SK-N-MC (cell line): ENCODE measurements around the gene NAT9.

Experiments used
- EZH2 ChIP-seq: fragments of 200-600 bp; sonication (generic); IDR thresholded peaks from one replicate; pipeline ENCODE4 v1.6.1; 2017; ENCODE audit warnings: antibody characterized with exemption
- POLR2AphosphoS5 ChIP-seq: IDR thresholded peaks from 2 replicates; pipeline ENCODE4 v1.6.1; 2012; ENCODE audit warnings: mild to moderate bottlenecking, low read depth, low read length, borderline replicate concordance

- TF ChIP-seq POLR2AphosphoS5: no peak
- no peak for TF ChIP-seq EZH2
These were observed 46.8 kb downstream of the NAT9 start for GRCh38 chr17:74729368-74729767.
